Suprapubic skin (tissue), 4 donors: ENCODE results near the gene PMVK. TPM values are rescaled to one million over a fixed set of nuclear protein-coding genes. Genes with fewer than 3 reads are reported as not detected.

Experiments
- DNase-seq, 2 donors: peaks; one replicate each; pipeline ENCODE4 v3.0.0-alpha.2; 2019; ENCODE audit warnings: low spot score in 2 of 2
- H3K27ac ChIP-seq: fragments of 200-600 bp; sonication (generic); one replicate; pipeline ENCODE4 v1.5.1; 2019
- H3K27me3 ChIP-seq: fragments of 200-600 bp; sonication (generic); one replicate; pipeline ENCODE4 v1.5.1; 2019
- H3K36me3 ChIP-seq: fragments of 200-600 bp; sonication (generic); one replicate; pipeline ENCODE4 v1.5.1; 2019
- H3K4me1 ChIP-seq: fragments of 200-600 bp; sonication (generic); one replicate; pipeline ENCODE4 v1.5.1; 2019
- H3K4me3 ChIP-seq: fragments of 200-600 bp; sonication (generic); one replicate; pipeline ENCODE4 v1.5.1; 2019; ENCODE audit warnings: mild to moderate bottlenecking
- H3K9me3 ChIP-seq: fragments of 200-600 bp; sonication (generic); one replicate; pipeline ENCODE4 v1.5.1; 2019
- CTCF ChIP-seq, 2 donors: fragments of 200-600 bp in 1 of 2; fragments of 450-650 bp in 1 of 2; sonication (generic) in 1 of 2; IDR thresholded peaks; one replicate each; pipeline ENCODE4 v1.5.1; 2016 to 2019; ENCODE audit warnings: antibody characterized with exemption in 2 of 2, mild to moderate bottlenecking in 1 of 2, moderate library complexity in 1 of 2
- EP300 ChIP-seq: sonication (generic); formaldehyde crosslinking; IDR thresholded peaks from one replicate; pipeline ENCODE4 v1.6.1; 2017; ENCODE audit warnings: antibody characterized with exemption
- POLR2A ChIP-seq, 2 donors: fragments of 450-650 bp; IDR thresholded peaks; one replicate each; pipeline ENCODE4 v1.6.1; 2017; ENCODE audit warnings: antibody characterized with exemption in 2 of 2, mild to moderate bottlenecking in 2 of 2, moderate library complexity in 2 of 2
- POLR2AphosphoS5 ChIP-seq, 3 donors: sonication (generic); formaldehyde crosslinking; IDR thresholded peaks; one replicate each; pipeline ENCODE4 v1.6.1; 2017; ENCODE audit warnings: antibody characterized with exemption in 3 of 3
- WGBS: methylation state at CpG from one replicate; pipeline ENCODE4 v1.1.5; 2018; 5-methylcytosine and 5-hydroxymethylcytosine counted together
- total RNA-seq, 4 donors: library from RNA; depleted of rRNA; stranded (reverse); fragments of >200 nt; gene quantifications; one replicate each; pipeline ENCODE4 v1.1.0, GENCODE V29; 2016

Gene PMVK
- total RNA-seq, 4 donors from 2014 or later: 19.3 to 38.0 (median 28.8) TPM

- no peaks in the 10 kb centered on the region for H3K9me3 ChIP-seq
- no peak overlapping the region for H3K27ac ChIP-seq
- H3K4me3 ChIP-seq: no peak overlapping the region
- DNase-seq: peak in 1 of 2 donors; percentile 32
- H3K36me3 ChIP-seq: no peaks in the 10 kb centered on the region
- TF ChIP-seq POLR2A (IDR thresholded peaks at IDR 0.05) (no peak), POLR2AphosphoS5 (IDR thresholded peaks at IDR 0.05) (no peak), CTCF (IDR thresholded peaks at IDR 0.05) (no peak), EP300 (no peak)
- 59% methylated on average over 7 of the region's 7 CpGs for WGBS
- H3K27me3 ChIP-seq: no peaks in the 10 kb centered on the region
- no peaks in the 10 kb centered on the region for H3K4me1 ChIP-seq
Measured at GRCh38 chr1:154895798-154896197, 40.7 kb downstream of the PMVK start.

- WGBS: 56% methylated on average over 1 of the region's 1 CpG
- Histone ChIP-seq H3K9me3 (no peaks in the 10 kb centered on the region), H3K27me3 (no peaks in the 10 kb centered on the region), H3K27ac (no peak overlapping the region), H3K4me1 (no peaks in the 10 kb centered on the region), H3K4me3 (no peak overlapping the region), H3K36me3 (no peaks in the 10 kb centered on the region)
- TF ChIP-seq CTCF (IDR thresholded peaks at IDR 0.05): no peak
- TF ChIP-seq EP300: no peak
- TF ChIP-seq POLR2A (IDR thresholded peaks at IDR 0.05): no peak
- no peak for TF ChIP-seq POLR2AphosphoS5 (IDR thresholded peaks at IDR 0.05)
- no peak for DNase-seq
Measured at GRCh38 chr1:154891452-154891851, 45.1 kb downstream of the PMVK start.

GRCh38 chr1:154888757-154889156, 47.8 kb downstream of the PMVK start:
- Histone ChIP-seq H3K27ac (no peak overlapping the region), H3K36me3 (no peaks in the 10 kb centered on the region), H3K4me1 (no peaks in the 10 kb centered on the region), H3K27me3 (no peaks in the 10 kb centered on the region), H3K4me3 (no peak overlapping the region), H3K9me3 (no peaks in the 10 kb centered on the region)
- 80% methylated on average over 7 of the region's 7 CpGs for WGBS
- TF ChIP-seq CTCF (IDR thresholded peaks at IDR 0.05): no peak
- TF ChIP-seq POLR2AphosphoS5 (IDR thresholded peaks at IDR 0.05): no peak
- no peak for TF ChIP-seq POLR2A (IDR thresholded peaks at IDR 0.05)
- TF ChIP-seq EP300: no peak
- peak in 1 of 2 donors; percentile 11 for DNase-seq

- TF ChIP-seq POLR2AphosphoS5 (IDR thresholded peaks at IDR 0.05): no peak
- TF ChIP-seq POLR2A (IDR thresholded peaks at IDR 0.05): no peak
- TF ChIP-seq EP300: no peak
- TF ChIP-seq CTCF (IDR thresholded peaks at IDR 0.05): no peak
- WGBS: 58% methylated on average over 5 of the region's 5 CpGs
- no peaks in the 10 kb centered on the region for H3K9me3 ChIP-seq
- no peaks in the 10 kb centered on the region for H3K27me3 ChIP-seq
- H3K27ac ChIP-seq: no peak overlapping the region
- H3K36me3 ChIP-seq: no peaks in the 10 kb centered on the region
- no peak overlapping the region for H3K4me3 ChIP-seq
- DNase-seq: peak in 1 of 2 donors; percentile 29
- H3K4me1 ChIP-seq: no peaks in the 10 kb centered on the region
Measured at GRCh38 chr1:154886281-154887015, 50.1 kb downstream of the PMVK start.

- H3K27me3 ChIP-seq: no peaks in the 10 kb centered on the region
- peak in 1 of 2 donors; percentile 7 for DNase-seq
- no peaks in the 10 kb centered on the region for H3K36me3 ChIP-seq
- no peak for TF ChIP-seq POLR2AphosphoS5 (IDR thresholded peaks at IDR 0.05)
- no peak for TF ChIP-seq CTCF (IDR thresholded peaks at IDR 0.05)
- no peak for TF ChIP-seq EP300
- no peak for TF ChIP-seq POLR2A (IDR thresholded peaks at IDR 0.05)
- no peaks in the 10 kb centered on the region for H3K4me1 ChIP-seq
- WGBS: 72% methylated on average over 6 of the region's 6 CpGs
- H3K4me3 ChIP-seq: no peak overlapping the region
- no peak overlapping the region for H3K27ac ChIP-seq
- H3K9me3 ChIP-seq: no peaks in the 10 kb centered on the region
Measured at GRCh38 chr1:154884869-154885701, 51.4 kb downstream of the PMVK start.
